ENCODE measurements around the gene TTC23. TPM values are rescaled to one million over a fixed set of nuclear protein-coding genes. Genes with fewer than 3 reads are reported as not detected.

Gene TTC23
- total RNA-seq, 1 donor from 2014 or later, result 45.3 TPM

GRCh38 chr15:99228120-99228770 is 21.1 kb downstream of the TTC23 start:
- Histone ChIP-seq H2AFZ (replicated peaks) (no peak overlapping the region), H3F3A (ENCODE audit: low read depth) (no peaks in the 10 kb centered on the region), H3K27ac (no peak overlapping the region), H3K4me1 (no peaks in the 10 kb centered on the region), H4K20me1 (ENCODE audit: low read depth) (no peaks in the 10 kb centered on the region), H3K4me2 (no peak overlapping the region), H3K79me2 (ENCODE audit: low read depth) (no peaks in the 10 kb centered on the region), H3K9ac (no peak overlapping the region), H3K27me3 (no peaks in the 10 kb centered on the region), H3K36me3 (peaks cover 6% of the 10 kb centered on the region), H3K4me3 (no peak overlapping the region), H3K9me3 (ENCODE audit: low read depth) (no peaks in the 10 kb centered on the region)
- no peak overlapping the region for H3K27ac Mint-ChIP-seq
- no peak overlapping the region for H3K4me3 Mint-ChIP-seq
- H3K36me3 Mint-ChIP-seq, result peaks cover 8% of the 10 kb centered on the region
- H3K4me1 Mint-ChIP-seq, result no peaks in the 10 kb centered on the region
- no peaks in the 10 kb centered on the region for H3K9me3 Mint-ChIP-seq
- peaks cover 2% of the 10 kb centered on the region for H3K27me3 Mint-ChIP-seq (ENCODE audit: insufficient read depth, low read depth)
- no peak for DNase-seq (ENCODE audit: low spot score)
- TF ChIP-seq CTCF (IDR thresholded peaks at IDR 0.05) (no peak), EZH2phosphoT487 (IDR thresholded peaks at IDR 0.05) (no peak), EZH2 (IDR thresholded peaks at IDR 0.05) (no peak)

GRCh38 chr15:99226802-99227201 is 22.6 kb downstream of the TTC23 start:
- H3K27me3 Mint-ChIP-seq (ENCODE audit: insufficient read depth, low read depth), result no peaks in the 10 kb centered on the region
- H3K4me1 Mint-ChIP-seq, result no peaks in the 10 kb centered on the region
- H3K4me1 ChIP-seq, result no peaks in the 10 kb centered on the region
- no peak overlapping the region for H3K4me3 ChIP-seq
- no peaks in the 10 kb centered on the region for H4K20me1 ChIP-seq (ENCODE audit: low read depth)
- no peaks in the 10 kb centered on the region for H3F3A ChIP-seq (ENCODE audit: low read depth)
- no peak overlapping the region for H3K27ac Mint-ChIP-seq
- no peaks in the 10 kb centered on the region for H3K36me3 ChIP-seq
- H3K4me3 Mint-ChIP-seq, result no peak overlapping the region
- H3K4me2 ChIP-seq, result no peak overlapping the region
- no peak overlapping the region for H2AFZ ChIP-seq (replicated peaks)
- H3K79me2 ChIP-seq (ENCODE audit: low read depth), result no peaks in the 10 kb centered on the region
- TF ChIP-seq EZH2 (IDR thresholded peaks at IDR 0.05), result no peak
- no peak for TF ChIP-seq EZH2phosphoT487 (IDR thresholded peaks at IDR 0.05)
- no peak for TF ChIP-seq CTCF (IDR thresholded peaks at IDR 0.05)
- H3K9me3 Mint-ChIP-seq, result no peaks in the 10 kb centered on the region
- no peak overlapping the region for H3K27ac ChIP-seq
- H3K27me3 ChIP-seq, result no peaks in the 10 kb centered on the region
- H3K9me3 ChIP-seq (ENCODE audit: low read depth), result no peaks in the 10 kb centered on the region
- no peak overlapping the region for H3K9ac ChIP-seq
- peaks cover 1% of the 10 kb centered on the region for H3K36me3 Mint-ChIP-seq
- DNase-seq (ENCODE audit: low spot score), result no peak

- Mint-ChIP-seq H3K4me3 (no peak overlapping the region), H3K27ac (no peak overlapping the region), H3K36me3 (peaks cover 5% of the 10 kb centered on the region), H3K9me3 (no peaks in the 10 kb centered on the region), H3K27me3 (ENCODE audit: insufficient read depth, low read depth) (no peaks in the 10 kb centered on the region), H3K4me1 (no peaks in the 10 kb centered on the region)
- Histone ChIP-seq H3F3A (ENCODE audit: low read depth) (no peaks in the 10 kb centered on the region), H4K20me1 (ENCODE audit: low read depth) (no peaks in the 10 kb centered on the region), H3K79me2 (ENCODE audit: low read depth) (no peaks in the 10 kb centered on the region), H3K4me2 (no peak overlapping the region), H3K4me3 (no peak overlapping the region), H3K9me3 (ENCODE audit: low read depth) (no peaks in the 10 kb centered on the region), H3K27me3 (no peaks in the 10 kb centered on the region), H3K9ac (no peak overlapping the region), H3K27ac (no peak overlapping the region), H3K4me1 (no peaks in the 10 kb centered on the region), H3K36me3 (peaks cover 6% of the 10 kb centered on the region), H2AFZ (replicated peaks) (no peak overlapping the region)
- TF ChIP-seq EZH2 (IDR thresholded peaks at IDR 0.05) (no peak), EZH2phosphoT487 (IDR thresholded peaks at IDR 0.05) (no peak), CTCF (IDR thresholded peaks at IDR 0.05) (no peak)
- DNase-seq (ENCODE audit: low spot score), result no peak
Measured at GRCh38 chr15:99224372-99225214, 24.8 kb downstream of the TTC23 start.

Measured in neural progenitor cell (in vitro differentiated cells).